ENCODE results near the gene NEK4.

DNA sequence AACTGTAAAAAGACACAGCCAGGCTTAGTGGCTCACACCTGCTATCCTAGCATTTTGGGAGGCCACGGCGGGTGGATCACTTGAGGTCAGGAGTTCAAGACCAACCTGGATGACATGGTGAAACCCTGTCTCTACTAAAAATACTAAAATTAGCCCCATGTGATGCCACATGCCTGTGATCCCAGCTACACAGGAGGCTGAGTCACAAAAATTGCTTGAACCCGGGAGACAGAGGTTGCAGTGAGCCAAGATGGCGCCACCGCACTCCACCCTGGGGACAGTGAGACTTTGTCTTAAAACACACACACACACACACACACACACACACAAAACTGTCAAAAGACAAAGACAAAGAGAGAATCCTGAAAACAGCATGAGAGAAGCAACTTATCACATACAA, 46.8 kb downstream of the NEK4 start:
- TF ChIP-seq GATA2 (IDR thresholded peaks at IDR 0.05; ENCODE audit: low read depth, low read length) (no peak), GATA3 (IDR thresholded peaks at IDR 0.05; ENCODE audit: low read depth, low read length) (no peak)

All from SH-SY5Y (cell line).